Mesenteric fat pad (tissue), 1 donor: ENCODE measurements around the gene TMBIM6. TPM values are rescaled to one million over a fixed set of nuclear protein-coding genes. Genes with fewer than 3 reads are reported as not detected.
"Not testable (repeated sequence)": the region's sequence is repeated elsewhere in the genome, so short reads cannot be mapped to it uniquely, and the experiment has no call there.

Experiments
- DNase-seq: peaks from one replicate; pipeline ENCODE4 v3.0.0-alpha.2; 2020; ENCODE audit warnings: low spot score
- total RNA-seq: library from RNA; stranded (reverse); fragmentation: NEBNext Ultra II Directional; extraction: Animal tissue kit (Norgen Biotek cat#: 25700); gene quantifications from one replicate; pipeline ENCODE4 v1.2.1, GENCODE V29; 2021
- donor health status: DM: yes; HTN: yes; CAD: no.

Gene TMBIM6
- total RNA-seq, 1 donor from 2014 or later, result 477 TPM

DNA sequence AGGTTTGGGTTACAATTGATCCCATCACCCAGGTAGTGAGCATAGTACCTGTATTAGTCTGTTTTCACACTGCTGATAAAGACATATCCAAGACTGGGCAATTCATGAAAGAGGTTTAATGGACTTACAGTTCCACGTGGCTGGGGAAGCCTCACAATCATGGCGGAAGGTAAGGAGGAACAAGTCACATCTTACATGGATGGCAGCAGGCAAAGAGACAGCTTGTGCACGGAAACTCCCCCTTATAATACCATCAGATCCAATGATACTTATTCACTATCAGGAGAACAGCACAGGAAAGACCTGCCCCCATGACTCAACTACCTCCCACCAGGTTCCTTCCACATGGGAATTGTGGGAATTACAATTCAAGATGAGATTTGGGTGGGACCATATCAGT is 20.0 kb upstream of the TMBIM6 start:
- DNase-seq, result not testable (repeated sequence)

DNA sequence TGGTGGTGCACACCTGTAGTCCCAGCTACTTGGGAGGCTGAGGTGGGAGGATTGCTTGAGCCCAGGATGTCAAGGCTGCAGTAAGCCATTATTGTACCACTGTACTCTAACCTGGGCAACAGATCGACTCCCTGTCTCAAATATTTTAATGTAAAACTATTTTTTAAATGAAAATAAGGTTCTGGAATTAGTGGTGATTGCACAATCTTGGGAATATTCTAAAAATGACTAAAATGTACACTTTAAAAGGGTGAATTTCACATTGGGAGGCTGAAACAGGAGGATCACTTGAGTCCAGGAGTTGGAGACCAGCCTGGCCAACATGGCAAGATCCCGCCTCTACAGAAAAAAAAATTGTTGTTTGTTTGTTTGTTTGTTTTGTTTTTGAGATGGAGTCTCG is 12.9 kb upstream of the TMBIM6 start:
- no peak for DNase-seq

DNA sequence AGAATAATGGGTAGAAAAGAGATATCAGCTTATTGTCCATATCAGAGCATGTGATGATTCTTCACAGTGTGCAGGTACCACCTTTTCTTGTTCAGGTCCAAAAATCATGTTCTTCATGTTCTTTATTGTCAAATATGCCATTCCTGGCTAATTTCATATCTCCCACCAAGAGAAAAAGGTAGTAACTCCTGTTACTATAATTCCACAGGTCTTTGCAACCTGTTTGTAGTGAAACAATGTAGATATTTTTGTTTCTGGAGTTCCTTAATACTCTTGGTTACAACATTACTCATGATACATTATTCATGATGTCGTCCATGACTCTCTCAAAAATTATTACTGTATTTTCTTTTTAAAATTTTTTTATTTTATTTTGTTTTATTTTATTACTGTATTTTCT is 11.3 kb upstream of the TMBIM6 start:
- DNase-seq, result no peak

DNA sequence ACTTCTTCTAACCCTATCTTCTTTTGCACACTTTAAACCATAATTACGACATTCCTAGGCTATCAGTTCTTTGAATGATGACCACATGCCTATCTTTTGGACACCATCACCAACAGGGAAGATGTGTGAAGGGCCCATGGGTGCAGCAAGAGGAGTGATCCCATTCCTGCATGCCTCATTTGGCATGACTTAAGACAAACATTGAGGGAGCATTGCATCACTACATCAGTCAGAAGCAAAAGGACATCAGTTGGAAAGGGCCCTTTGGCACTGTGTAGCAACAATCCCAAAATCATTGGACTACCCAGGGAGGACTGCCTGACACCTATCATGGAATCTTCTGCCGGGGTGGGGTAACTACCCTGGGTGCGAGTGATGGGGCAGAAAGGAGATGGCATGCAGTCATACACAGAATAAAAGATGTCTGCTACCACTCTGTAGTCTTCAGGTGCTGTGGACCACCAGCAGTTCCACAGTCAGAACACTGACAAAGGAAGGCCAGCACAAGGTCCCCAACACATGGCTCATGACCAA is 10.7 kb upstream of the TMBIM6 start:
- DNase-seq, result no peak

DNA sequence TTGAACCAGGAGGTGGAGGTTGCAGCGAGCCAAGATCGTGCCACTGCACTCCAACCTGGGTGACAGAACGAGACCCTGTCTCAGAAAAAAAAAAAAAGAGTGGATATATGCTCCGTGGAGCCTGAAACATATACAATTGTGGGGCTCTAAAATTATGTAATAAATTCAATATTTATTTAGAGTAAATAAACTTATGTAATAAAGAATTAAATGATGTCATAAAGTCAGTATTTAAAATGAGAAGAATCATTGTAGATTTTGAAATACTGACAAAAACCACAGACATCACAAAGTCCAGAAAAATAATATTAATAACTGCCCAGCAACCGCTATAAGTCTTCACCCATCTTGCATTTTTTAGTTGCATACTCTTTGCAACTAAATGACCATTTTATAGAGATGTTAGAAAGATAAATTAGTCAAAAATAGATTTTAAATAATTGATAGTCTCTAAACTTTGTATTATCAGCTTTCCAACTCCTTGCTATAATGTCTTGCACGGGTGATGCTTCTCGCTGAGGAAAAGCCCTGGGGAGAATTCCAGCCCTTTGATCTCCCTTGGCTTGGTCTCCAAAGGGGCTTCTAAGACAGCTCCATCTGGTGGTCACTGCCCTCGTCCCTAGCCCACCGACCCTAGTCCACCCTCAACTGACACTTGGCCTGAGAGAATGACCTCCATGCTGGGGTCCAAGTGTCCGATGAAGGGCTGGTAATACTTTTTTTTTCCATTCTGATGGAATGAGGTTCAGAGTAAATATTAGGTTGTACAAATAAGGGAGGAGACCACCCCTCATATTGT is 7.9 kb upstream of the TMBIM6 start:
- no peak for DNase-seq

DNA sequence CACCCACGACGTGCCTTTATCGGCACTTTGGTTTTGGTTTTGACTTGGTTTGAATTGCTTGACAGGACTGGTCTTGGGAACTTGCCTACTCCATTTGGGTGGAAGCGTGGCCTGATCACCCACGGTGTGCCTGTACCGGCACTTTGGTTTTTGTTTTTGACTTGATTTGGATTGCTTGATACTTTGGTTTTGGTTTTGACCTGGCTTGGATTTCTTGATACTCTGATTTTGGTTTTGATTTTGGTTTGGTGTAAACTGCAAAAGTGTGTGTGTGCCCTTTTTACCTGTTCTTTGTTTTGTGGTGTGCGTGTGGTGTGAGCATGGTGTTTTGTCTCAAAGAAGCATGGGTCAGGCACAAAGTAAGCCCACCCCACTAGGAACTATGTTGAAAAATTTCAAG is 6.5 kb upstream of the TMBIM6 start:
- DNase-seq, result not testable (repeated sequence)

DNA sequence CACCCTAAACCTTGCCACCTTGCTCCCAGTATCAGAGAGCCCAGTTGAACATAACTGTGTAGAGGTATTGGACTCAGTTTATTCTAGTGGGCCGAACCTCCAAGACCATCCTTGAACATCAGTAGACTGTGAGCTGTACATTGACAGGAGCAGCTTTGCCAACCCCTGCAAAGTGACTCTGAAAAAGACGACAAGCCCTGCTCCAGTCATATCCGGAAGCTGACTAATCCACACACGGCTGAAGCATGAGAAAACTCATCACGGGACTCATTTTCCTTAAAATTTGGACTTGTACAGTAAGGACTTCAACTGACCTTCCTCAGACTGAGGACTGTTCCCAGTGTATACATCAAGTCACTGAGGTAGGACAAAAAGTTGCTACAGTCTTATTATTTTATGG is 2.6 kb upstream of the TMBIM6 start:
- DNase-seq, result not testable (repeated sequence)

DNA sequence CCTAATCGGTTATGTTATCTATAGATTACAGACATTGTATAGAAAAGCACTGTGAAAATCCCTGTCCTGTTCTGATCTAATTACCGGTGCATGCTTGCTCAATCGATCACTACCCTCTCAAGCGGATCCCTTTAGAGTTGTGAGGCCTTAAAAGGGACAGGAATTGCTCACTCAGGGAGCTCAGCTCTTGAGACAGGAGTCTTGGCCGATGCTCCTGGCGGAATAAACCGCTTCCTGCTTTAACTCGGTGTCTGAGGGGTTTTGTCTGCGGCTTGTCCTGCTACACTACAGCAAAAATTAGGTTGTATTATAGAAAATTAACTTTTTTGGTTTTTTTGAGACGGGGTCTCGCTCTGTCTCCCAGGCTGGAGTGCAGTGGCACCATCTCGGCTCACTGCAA is 1.1 kb upstream of the TMBIM6 start:
- not testable (repeated sequence) for DNase-seq

DNA sequence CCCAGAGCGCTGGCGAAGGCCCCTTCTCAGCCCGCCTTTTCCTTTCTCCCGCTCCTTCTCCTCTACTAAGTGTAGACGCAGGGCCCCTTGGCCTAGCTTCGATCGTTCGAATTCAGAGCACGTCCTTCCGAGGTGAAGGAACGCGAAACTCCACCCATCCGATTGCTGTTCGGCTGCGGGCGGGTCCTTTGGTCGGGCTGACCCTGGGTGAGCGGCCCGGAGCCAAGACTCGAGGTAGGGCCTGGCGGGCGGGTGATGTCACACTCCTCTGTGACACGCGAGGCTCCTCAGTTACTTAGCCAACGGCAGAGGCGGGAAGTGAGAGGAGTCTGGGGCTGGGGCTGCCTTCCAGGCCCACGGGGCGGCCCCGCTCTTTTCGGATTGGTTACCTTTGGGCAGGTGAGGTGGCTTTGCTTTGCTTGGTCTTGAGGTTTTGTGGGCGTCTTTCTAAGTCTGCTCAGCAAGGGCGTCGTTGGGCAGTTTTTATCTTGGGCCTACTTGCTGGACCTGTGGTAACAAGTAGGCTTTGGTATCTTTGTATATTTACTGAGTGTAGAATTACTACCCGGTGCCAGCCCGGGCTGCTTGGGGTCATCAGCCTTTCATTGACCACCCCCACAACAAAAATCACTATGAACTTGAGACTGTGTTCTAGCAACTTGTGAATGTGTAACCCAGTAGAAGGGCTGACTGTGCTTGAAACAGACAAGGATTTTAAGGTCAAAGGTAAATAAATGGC is 694 bp downstream of the TMBIM6 start:
- peak; percentile 97 for DNase-seq

DNA sequence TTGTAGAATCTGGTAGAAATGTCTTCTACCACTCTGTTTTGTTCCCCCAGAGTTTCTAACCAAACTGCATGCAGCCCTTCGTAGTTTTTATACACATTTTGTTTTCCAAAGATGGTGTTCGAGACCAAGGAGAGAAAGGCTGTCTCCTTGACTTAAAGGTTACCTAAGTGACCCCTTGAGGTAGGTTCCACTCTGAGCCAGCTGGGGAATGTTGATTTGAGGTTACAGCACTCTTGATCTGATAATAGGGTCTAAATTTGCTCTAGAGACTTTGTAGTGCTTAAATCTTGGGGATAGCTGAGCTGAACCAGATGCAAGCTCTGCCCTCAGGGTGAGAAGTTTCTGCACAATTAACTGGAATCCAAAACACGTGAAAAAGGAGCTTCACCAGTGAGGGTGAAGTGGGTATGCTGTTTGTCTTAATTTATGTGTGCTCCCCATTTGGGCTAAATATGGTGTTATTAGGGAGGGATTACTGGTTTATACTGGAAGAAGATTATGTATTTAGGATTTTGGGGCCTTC is 3.1 kb downstream of the TMBIM6 start:
- DNase-seq, result no peak

DNA sequence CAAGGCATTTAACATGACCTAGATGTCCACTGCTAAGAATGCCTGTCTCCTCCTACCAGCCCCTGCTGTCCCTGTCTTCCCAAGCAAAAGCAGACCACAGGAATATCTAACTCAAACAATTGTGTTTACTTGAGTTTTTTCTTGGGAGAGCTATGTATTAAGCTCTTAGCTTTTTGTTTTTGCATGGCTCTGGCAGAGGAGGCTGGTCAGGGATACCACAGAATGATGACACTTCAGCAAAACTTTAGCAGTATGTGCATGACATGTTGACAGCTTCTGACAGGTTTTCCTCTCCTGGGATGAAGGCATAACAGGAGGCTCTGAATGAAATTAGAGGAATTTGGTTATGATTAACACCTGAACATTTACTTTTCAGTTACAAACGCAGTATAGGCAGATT is 6.9 kb downstream of the TMBIM6 start:
- no peak for DNase-seq

DNA sequence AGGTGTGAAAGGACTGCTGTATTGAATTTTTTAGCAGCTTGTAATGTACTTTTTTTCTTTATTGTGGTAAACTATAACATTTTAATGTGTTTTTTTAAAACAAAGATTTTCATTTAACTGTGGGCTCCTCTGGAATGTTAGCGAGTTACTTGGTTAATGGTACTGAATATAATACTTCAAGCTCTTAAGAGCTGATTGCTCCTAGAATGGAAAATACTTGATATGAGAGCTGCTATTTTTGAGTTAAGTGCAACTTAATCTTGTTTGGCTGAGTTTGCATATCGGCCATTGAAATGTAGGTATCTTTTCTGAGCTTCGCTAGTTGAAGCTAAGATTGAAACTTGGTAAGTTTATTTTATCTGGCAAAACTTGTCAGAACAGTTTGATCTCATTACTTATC is 7.4 kb downstream of the TMBIM6 start:
- no peak for DNase-seq

DNA sequence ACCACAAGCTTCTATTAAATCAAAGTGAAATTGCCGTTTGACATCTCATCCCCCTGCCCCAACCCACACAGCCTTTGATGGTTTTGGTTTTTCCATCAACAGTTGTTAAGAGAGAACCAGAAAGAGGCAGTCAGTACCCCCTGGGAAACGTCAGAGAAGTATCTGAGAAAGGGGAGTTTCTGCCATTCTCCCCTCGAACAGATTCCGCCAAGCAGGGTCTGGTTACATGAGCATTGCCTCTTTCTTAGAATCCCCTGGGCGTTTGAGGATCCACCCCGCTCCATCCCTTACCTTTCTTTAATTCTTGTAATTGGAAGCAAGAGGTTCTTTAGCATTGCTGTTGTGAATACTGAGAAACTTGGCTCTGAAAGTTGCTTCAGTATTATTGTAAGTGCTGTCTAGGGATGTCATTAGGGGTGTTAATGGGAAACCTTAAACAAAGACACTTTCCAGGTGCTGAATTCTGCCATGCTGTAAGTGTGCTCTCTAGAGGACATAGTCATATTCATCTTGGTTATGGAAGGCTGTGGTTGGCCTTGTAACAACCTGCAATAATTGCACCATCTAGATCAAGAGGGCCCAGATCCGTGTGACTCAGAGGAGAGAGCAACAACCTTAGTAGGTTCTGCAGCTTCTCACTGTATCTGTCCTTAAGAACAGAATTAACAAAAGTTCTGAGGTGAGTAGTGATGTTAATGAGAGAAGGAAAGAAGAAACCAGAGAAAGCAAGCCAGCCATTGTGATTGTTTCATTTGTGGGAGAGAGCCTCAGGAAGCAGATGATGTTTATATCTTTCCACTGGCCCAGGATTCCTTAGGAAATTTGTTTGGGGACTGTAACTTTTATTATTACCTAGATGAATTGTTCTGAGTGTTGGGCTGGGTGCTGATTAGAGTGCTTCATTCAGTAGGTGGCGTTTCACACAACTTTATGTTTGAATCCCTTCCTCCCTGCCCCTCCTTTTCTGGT is 9.0 kb downstream of the TMBIM6 start:
- DNase-seq, result no peak

DNA sequence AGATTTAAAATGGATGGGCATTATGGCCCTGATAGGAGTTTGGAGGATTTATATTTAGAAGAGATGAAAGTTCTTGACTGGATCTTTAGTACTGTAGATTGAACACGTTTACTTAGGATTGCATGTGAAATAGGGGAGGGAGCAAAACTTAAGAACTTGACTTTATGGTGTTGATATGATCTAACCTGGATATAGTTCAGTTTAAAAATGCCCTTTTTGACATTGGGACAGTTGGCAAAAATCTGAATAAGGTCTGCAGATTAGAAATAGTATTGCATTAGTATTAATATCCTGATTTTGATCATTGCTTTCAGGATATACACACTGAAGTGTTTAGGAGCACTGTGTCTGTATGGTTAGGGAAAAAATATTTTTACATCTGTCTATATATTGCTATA is 9.6 kb downstream of the TMBIM6 start:
- DNase-seq, result no peak

DNA sequence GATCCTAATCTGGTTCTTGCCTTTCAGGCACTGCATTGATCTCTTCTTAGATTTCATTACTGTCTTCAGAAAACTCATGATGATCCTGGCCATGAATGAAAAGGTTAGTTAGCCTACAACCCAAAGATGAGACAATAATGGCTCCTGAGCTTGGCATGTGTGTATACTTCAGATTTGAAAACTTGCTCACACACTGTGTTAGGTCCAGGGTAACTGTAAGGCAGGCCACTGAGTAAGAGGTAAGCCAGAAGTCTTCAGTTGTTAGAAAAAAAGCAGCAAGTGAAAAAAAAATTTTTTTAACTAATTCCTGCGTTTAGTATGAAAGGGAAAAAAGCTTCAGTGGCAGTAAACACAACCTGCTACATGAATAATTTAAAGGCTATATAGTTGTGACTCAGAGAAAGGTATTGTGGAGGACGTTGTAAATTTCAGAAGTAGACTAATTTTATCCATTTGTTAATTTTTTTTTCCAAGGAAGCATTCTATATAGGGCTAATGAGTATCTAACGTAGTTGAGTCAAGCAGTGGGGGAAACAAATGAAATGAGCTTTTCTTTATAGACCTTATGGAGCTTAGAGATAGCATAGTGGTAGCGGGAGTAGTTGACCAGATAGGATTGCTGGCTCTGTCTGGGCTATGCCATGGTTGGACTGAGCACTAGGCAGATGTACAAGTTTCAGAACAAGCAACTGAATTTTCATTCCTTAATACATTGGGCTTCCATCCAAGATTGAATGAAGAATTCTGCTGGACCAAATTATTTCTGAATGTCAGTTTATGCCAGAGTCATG is 20.5 kb downstream of the TMBIM6 start:
- DNase-seq, result no peak

DNA sequence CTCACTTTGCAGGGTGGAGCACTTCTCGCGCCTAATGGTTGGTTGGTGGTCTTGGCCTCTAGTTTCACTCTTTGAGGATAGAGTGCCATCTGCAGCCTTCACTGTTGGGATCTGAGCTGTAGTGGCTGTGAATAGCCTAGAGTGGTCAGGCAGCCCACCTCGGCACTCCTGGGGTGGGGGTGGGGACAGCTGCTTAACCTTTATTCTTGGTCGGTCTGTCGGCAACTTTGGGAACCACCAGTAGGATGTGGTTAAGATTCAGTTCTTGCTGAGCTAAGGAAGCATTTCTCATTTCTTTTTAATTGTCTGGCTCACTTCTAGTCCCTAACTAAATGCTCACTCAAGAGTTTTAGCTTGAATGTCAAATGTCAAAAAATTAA is 21.1 kb downstream of the TMBIM6 start:
- no peak for DNase-seq

DNA sequence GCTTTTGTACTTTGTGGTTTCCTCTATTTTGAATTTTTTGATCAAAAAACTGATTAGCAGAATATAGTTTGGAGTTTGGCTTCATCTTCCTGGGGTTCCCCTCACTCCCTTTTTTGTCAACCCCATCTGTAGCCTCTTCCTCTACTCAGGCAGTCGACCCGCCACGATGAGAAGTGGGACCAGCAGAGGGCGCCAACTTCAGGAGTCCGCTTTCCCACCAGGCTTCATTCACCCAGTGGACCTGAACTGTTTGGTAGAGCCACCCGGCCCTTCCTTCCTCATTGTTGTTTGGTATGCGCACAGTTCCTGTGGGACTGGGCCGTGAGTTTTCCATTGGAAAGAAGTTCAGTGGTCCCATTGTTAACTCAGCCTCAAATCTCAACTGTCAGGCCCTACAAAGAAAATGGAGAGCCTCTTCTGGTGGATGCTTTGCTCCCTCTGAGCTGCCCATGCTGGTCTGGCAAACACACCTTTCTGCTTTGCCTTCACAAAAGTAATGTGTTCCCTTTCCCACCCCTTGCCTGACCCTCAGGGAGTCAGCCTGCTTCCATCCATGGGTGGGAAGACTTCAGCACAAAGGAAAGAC is 21.7 kb downstream of the TMBIM6 start:
- no peak for DNase-seq

DNA sequence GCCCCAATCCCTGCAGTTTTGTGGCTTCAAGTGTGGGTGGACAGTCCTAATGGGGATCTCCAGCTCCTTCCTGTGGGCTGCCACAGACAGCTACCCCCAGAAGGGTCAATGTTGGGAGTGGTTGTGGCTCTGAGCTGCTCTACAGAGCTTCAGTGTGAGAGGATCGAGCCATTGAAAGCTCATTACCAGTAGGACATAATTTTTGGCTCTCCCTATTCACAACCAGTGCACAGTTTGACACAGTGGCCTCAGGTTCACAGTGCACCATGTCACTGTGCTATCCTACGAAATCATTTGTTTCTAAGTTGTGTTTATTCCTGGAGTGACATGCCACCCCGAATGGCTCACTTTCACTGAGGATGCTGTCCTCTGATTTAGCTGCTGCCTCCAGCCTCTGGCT is 22.8 kb downstream of the TMBIM6 start:
- DNase-seq, result no peak

DNA sequence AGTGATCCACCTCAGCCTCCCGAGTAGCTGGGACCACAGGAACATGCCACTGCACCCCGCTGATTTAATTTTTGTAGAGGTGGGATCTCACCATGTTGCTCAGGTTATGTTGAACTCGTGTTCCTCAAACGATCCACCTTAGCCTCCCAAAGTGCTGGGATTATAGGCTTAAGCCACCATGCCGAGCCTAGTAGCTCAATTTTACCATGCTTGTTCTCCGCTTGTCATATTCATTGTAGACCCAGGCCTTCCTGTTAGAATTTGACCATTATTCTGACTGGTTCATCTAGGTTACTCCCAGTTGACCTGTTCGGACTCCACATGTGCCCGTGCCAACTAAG is 24.7 kb downstream of the TMBIM6 start:
- DNase-seq, result no peak

DNA sequence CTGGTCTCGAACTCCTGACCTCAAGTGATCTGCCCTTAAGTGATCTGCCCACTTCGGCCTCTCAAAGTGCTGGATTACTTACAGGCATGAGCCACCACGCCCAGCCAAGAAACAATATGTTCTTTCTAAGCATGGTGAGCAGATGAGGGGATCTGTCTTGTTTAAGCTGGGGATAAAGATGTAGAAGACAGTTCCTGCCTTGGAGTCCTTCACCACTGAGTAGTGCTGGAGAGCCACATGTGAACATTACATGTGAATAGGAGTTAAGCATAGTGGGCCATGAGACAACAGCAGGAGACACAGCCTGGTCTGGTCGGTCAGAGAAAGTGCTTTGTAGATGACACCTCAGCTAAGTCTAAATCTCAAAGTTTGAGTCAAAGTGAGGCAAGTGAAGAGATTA is 26.0 kb downstream of the TMBIM6 start:
- no peak for DNase-seq
